Large intestine (tissue), 3 donors: Measurements from ENCODE around the gene WDR35. TPM values are rescaled to one million over a fixed set of nuclear protein-coding genes. Genes with fewer than 3 reads are reported as not detected.

Experiments
- DNase-seq, 2 donors: peaks; one replicate each; pipeline versions ENCODE4 v3.0.0 to v3.0.0-alpha.2; 2013
- H3K27ac ChIP-seq: one replicate; pipeline ENCODE4 v1.5.1; 2013; ENCODE audit warnings: low read length
- H3K27me3 ChIP-seq: 2 replicates; pipeline ENCODE4 v1.6.1; 2013; ENCODE audit warnings: low read length; ENCODE audit not compliant: control insufficient read depth, insufficient read depth
- H3K36me3 ChIP-seq: 2 replicates; pipeline ENCODE4 v1.6.1; 2013; ENCODE audit warnings: low read length; ENCODE audit not compliant: control insufficient read depth, insufficient read depth
- H3K4me1 ChIP-seq: one replicate; pipeline ENCODE4 v1.6.1; 2013; ENCODE audit warnings: low read length; ENCODE audit not compliant: control insufficient read depth, insufficient read depth
- H3K4me3 ChIP-seq: one replicate; pipeline ENCODE4 v1.5.1; 2013; ENCODE audit warnings: low read length
- H3K9me3 ChIP-seq: one replicate; pipeline ENCODE4 v1.6.1; 2013; ENCODE audit warnings: mild to moderate bottlenecking, low read depth, low read length, moderate library complexity; ENCODE audit not compliant: control insufficient read depth
- WGBS: methylation state at CpG from one replicate; pipeline ENCODE4 v1.1.5; 2013; ENCODE audit warnings: low lambda C conversion rate; ENCODE audit not compliant: insufficient coverage; 5-methylcytosine and 5-hydroxymethylcytosine counted together
- polyA plus RNA-seq: library from polyadenylated mRNA; unstranded; fragments of 120-200 nt; gene quantifications from one replicate; pipeline ENCODE4 v1.2.1, GENCODE V29; 2013

The WDR35 gene
- polyA plus RNA-seq, 1 donor = 9.8 TPM

DNA sequence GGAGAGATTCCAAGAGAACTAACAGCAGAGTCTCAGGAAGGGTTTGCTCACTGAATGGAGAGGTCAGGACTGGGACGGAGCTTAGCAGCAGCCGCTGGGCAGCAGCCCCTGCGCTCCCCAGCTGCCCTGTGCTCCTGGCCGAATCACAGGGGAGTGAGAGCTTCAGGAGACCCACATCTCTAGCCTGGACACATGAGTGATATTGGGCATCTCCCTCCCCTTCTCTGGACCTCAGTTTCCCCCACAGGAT is 22.1 kb upstream of the WDR35 start:
- Histone ChIP-seq H3K27me3 (peaks cover 37% of the 10 kb centered on the region), H3K36me3 (no peaks in the 10 kb centered on the region), H3K9me3 (no peaks in the 10 kb centered on the region), H3K4me3 (no peak overlapping the region), H3K4me1 (no peaks in the 10 kb centered on the region), H3K27ac (no peak overlapping the region)
- no peak for DNase-seq
- no CpG with 5 or more reads among the region's 4 CpGs for WGBS

DNA sequence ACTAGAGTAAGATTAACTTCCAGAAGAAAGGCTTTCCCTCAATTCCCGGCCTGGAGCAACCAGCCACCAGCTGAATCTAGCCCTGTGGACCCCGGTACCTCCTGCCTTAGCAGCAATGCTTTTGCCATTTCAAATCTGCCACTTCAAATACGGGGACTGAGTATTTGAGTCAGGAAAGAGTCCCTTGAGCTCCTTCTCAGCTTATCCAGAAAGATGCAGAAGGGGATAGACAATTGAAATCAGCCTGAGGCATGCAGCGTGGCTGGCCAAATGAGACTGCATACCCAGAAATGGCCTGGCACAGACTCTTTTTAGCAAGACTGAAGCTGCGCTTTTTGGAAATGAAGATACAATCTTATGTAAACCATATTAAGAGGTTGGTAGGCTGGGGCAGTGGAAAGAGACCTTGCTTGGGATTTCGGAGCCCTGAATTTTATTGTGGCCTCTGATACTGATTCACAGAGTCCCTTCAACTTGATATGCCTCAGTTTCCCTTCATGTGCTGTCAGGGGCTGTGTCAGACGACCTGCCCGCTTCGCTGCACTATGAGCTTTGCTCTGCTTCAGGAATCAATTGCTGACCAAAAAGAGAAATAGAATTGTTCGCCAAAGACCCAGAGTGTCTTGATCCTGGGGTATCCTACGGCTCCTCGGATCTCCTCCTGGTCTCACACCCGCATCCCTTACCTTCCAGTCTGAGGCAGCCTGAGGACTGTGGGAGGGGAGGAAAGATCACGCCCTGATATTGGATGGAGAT is 21.5 kb upstream of the WDR35 start:
- H3K36me3 ChIP-seq = no peaks in the 10 kb centered on the region
- no peaks in the 10 kb centered on the region for H3K4me1 ChIP-seq
- no CpG with 5 or more reads among the region's 14 CpGs for WGBS
- DNase-seq = no peak
- no peak overlapping the region for H3K27ac ChIP-seq
- no peaks in the 10 kb centered on the region for H3K9me3 ChIP-seq
- peaks cover 37% of the 10 kb centered on the region for H3K27me3 ChIP-seq
- H3K4me3 ChIP-seq = no peak overlapping the region

DNA sequence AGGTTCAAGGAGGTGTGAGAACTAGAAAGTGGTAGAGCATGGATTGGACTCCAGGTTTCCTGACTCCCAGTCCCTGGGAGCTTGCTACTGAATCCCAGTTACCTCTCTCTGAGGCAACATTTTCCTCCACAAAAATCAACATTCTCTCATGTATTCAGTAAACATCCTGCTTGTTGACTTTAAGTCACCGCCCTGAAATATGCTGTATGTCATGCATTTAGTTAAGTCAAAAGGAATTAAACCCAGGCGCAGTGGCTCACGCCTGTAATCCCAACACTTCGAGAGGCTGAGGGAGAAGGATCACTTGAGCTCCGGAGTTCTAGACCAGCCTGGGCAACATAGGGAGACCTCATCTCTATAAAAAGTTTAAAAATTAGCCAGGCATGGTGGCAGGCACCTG is 18.8 kb upstream of the WDR35 start:
- Histone ChIP-seq H3K27ac (no peak overlapping the region), H3K36me3 (no peaks in the 10 kb centered on the region), H3K27me3 (peaks cover 35% of the 10 kb centered on the region), H3K4me3 (no peak overlapping the region), H3K4me1 (no peaks in the 10 kb centered on the region), H3K9me3 (no peaks in the 10 kb centered on the region)
- no CpG with 5 or more reads among the region's 5 CpGs for WGBS
- no peak for DNase-seq

DNA sequence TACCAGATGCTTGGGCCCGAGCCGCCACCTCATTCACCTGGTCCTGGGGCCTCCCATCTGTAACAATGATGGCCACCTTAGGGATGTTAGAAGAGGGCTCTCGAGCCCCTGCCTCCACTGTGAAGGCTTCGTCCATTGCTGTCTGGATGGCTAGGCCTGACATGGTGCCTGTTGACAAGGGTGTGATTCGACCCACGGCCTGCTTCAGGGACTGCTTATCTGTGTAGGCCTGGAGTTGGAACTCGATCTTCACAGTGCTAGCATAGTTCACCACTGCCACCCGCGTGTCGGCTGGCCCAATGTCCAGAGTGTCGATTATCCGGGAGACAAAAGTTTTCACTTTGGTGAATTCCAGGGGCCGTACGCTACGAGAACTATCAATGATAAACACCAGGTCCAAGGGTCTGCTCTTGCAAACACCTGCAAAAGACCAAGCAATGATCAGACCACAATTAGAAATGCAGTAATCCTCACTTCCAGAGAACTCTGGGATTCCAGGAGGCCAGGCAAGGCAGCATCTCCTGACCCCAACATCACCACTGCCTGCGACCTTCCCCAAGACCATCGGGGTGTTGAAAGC is 16.1 kb upstream of the WDR35 start:
- Histone ChIP-seq H3K4me3 (no peak overlapping the region), H3K27ac (no peak overlapping the region), H3K4me1 (no peaks in the 10 kb centered on the region), H3K36me3 (no peaks in the 10 kb centered on the region), H3K27me3 (peaks cover 12% of the 10 kb centered on the region), H3K9me3 (no peaks in the 10 kb centered on the region)
- WGBS = no CpG with 5 or more reads among the region's 17 CpGs
- DNase-seq = no peak

DNA sequence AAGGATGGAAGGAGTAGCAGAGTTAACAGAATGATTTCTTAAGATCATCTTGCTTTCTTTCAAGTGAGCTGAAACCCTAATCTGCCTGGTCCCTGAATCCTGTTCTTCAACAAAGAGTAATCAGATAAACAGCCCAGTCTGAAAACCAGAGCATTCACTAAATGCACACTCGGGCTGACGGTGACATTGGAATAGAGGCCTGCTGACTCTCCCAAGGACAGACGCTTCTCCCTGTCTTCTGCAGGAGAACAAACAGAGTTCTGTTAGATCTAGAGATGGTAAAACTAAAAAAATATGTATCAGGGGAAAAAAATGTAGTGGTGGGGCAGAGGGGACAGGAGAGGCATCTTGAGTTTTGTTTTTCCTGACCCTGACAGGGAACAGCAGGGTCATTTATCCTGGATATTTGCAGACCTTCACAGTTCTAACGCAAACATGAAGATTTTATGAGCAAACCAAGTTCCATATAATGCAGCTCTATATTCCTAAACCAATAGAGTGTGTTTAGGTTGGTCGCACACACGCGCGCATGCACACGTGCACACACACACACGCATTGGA is 15.2 kb upstream of the WDR35 start:
- H3K27ac ChIP-seq = no peak overlapping the region

DNA sequence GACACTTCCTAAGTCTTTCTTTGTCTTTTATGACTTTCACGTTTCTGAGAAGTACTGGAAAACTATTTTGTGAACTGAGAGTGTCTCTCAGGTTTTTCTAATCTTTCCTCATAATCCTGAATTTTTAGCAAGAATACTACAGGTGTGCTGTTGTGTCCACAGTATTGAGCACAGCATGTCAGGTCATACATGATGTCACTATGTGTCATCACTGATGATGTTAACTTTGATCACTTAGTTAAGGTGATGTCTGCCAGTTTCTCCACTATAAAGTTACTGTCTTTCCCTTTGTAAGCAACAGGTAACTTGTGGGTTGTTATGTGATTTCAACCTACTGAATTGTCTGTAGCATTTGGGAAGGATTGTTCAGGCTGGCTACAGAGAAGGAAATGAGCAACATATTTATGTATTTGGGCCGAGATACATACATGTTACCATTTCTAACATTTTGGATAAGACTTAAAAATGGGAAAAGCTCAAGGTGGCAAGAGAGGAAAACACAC is 11.5 kb upstream of the WDR35 start:
- no peaks in the 10 kb centered on the region for H3K4me1 ChIP-seq
- no peaks in the 10 kb centered on the region for H3K9me3 ChIP-seq
- DNase-seq = no peak
- WGBS = 86% methylated on average over 1 of the region's 2 CpGs
- no peaks in the 10 kb centered on the region for H3K36me3 ChIP-seq
- no peaks in the 10 kb centered on the region for H3K27me3 ChIP-seq
- H3K4me3 ChIP-seq = no peak overlapping the region
- no peak overlapping the region for H3K27ac ChIP-seq

More for the DNA sequence above, 15.2 kb upstream of the WDR35 start:
- H3K27me3 ChIP-seq = peaks cover 5% of the 10 kb centered on the region
- no peaks in the 10 kb centered on the region for H3K4me1 ChIP-seq
- no peaks in the 10 kb centered on the region for H3K9me3 ChIP-seq
- no peaks in the 10 kb centered on the region for H3K36me3 ChIP-seq
- H3K4me3 ChIP-seq = no peak overlapping the region
- WGBS = 97% methylated on average over 6 of the region's 10 CpGs
- DNase-seq = no peak

DNA sequence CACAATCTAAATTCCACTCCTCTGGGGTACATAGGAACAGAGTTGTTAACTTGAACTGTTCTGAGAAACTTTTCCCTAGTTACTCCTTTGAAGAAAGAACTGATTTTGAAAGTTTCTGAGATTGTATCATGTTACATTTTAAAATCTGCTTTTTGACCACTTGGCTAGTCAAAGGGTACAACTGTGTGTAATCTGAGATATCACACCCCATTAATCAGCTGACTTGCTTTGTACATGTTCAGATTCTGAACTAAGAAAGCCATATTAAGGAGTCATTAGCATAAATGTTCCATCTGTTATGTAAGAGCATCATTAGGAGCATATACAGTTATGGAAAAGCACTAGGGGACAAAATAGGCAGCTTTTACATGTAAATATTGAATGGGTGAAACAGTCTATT is 3.8 kb upstream of the WDR35 start:
- no peaks in the 10 kb centered on the region for H3K9me3 ChIP-seq
- no peak overlapping the region for H3K4me3 ChIP-seq
- no peaks in the 10 kb centered on the region for H3K36me3 ChIP-seq
- no peak for DNase-seq
- no peaks in the 10 kb centered on the region for H3K4me1 ChIP-seq
- H3K27me3 ChIP-seq = peaks cover 3% of the 10 kb centered on the region
- no peak overlapping the region for H3K27ac ChIP-seq

DNA sequence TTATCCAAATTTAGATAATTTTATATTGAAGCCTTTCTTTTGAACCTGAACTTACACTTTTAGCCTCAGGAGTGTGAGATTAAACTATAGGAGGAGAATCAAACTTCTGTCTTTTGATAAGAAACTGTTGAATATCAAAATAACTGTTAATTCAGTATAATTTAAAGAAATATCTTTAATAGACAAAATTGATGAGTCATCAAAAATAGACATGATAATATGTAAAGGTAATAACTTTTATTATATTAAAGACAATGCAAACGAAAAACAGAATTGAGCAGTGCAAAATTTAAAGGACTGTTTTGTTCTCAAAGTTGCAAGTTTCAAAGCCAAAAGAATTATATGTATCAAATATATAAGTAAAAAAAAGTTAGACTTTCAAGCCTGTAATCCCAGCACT is 2.0 kb upstream of the WDR35 start:
- WGBS = 100% methylated on average over 1 of the region's 1 CpG
- DNase-seq = no peak

DNA sequence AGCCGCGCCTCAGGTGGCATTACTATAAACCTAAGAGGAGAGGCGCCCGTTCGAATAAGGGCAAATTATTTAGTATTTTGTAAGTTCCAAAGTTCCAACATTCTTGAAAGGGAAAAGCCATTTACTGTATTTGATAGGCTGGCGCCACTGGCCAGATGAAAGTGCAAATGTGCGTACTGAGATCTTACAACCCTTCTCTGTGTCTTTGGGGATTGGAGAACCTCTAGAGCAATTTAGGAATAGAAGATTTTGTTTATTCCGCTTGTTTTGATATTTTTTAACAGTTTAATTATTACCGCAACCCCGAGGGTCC is 467 bp upstream of the WDR35 start:
- peak overlapping the region; percentile 30 for H3K27ac ChIP-seq
- WGBS = no CpG with 5 or more reads among the region's 10 CpGs

More for the DNA sequence above, 2.0 kb upstream of the WDR35 start:
- no peaks in the 10 kb centered on the region for H3K36me3 ChIP-seq
- H3K9me3 ChIP-seq = no peaks in the 10 kb centered on the region
- no peak overlapping the region for H3K27ac ChIP-seq
- H3K4me3 ChIP-seq = no peak overlapping the region
- no peaks in the 10 kb centered on the region for H3K4me1 ChIP-seq
- peaks cover 3% of the 10 kb centered on the region for H3K27me3 ChIP-seq

DNA sequence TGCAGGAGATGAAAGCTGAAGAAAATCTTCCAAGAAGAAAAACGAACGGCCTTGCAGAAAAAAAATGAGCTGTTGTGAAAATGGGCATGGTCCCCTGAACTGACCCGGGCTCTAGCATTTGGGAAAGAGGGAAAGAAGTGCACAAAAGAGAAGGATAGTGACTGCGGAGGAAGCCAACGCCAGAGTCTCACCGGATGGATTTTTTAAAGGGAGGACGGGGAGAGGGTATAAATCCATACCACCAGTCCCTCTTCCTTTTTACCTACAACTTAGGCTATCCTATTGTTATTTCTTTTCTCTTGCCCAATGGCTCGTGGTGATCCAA is 601 bp downstream of the WDR35 start:
- Histone ChIP-seq H3K9me3 (no peaks in the 10 kb centered on the region), H3K4me1 (no peaks in the 10 kb centered on the region), H3K27ac (peak overlapping the region; percentile 27), H3K4me3 (peak overlapping the region; percentile 93), H3K36me3 (peaks cover 4% of the 10 kb centered on the region), H3K27me3 (peaks cover 3% of the 10 kb centered on the region)
- no peak for DNase-seq
- 0% methylated on average over 3 of the region's 8 CpGs for WGBS

More for the DNA sequence above, 467 bp upstream of the WDR35 start:
- no peaks in the 10 kb centered on the region for H3K4me1 ChIP-seq
- peaks cover 3% of the 10 kb centered on the region for H3K27me3 ChIP-seq
- no peaks in the 10 kb centered on the region for H3K9me3 ChIP-seq
- no peak for DNase-seq
- H3K36me3 ChIP-seq = no peaks in the 10 kb centered on the region
- H3K4me3 ChIP-seq = peak overlapping the region; percentile 93

DNA sequence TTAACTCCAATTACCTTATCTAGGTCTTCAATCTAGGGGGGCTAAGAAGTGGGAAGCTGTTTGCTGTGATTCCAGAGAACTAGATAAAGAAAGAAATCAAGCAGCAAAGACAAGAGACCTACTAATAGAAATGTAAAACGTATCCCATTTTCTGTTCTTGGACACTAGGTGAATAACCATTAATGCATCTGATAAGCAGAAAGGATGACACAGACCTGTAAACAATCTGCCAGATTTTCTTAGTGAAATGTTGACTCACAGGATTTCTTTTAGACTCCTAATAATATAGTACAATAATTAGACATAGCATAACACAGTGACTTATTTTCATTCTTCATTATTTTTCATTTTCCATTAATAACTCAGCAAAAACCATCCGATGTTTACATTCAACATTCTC is 1.3 kb downstream of the WDR35 start:
- Histone ChIP-seq H3K27me3 (peaks cover 3% of the 10 kb centered on the region), H3K27ac (no peak overlapping the region), H3K4me1 (no peaks in the 10 kb centered on the region), H3K4me3 (no peak overlapping the region), H3K36me3 (peaks cover 4% of the 10 kb centered on the region), H3K9me3 (no peaks in the 10 kb centered on the region)
- 83% methylated on average over 2 of the region's 2 CpGs for WGBS
- no peak for DNase-seq
